Epithelial cell of esophagus (primary cell): ENCODE data around the gene RITA1.

ENCODE experiments used
- DNase-seq: peaks from one replicate; pipeline ENCODE4 v3.0.0; 2010; ENCODE audit warnings: low read depth
- H3K4me3 ChIP-seq: 2 replicates; pipeline ENCODE4 v1.5.1; 2011; ENCODE audit warnings: mild to moderate bottlenecking, low read length, control low read depth
- CTCF ChIP-seq: IDR thresholded peaks from 2 replicates; pipeline ENCODE4 v1.5.1; 2011; ENCODE audit warnings: low read depth, mild to moderate bottlenecking, low read length, control low read depth, inconsistent platforms; ENCODE audit not compliant: insufficient read depth; ENCODE audit errors: missing control alignments

The RITA1 gene

GRCh38 chr12:113232089-113232839 lies 46.7 kb downstream of the RITA1 start:
- TF ChIP-seq CTCF = no peak
- no peak overlapping the region for H3K4me3 ChIP-seq
- DNase-seq = no peak

DNA sequence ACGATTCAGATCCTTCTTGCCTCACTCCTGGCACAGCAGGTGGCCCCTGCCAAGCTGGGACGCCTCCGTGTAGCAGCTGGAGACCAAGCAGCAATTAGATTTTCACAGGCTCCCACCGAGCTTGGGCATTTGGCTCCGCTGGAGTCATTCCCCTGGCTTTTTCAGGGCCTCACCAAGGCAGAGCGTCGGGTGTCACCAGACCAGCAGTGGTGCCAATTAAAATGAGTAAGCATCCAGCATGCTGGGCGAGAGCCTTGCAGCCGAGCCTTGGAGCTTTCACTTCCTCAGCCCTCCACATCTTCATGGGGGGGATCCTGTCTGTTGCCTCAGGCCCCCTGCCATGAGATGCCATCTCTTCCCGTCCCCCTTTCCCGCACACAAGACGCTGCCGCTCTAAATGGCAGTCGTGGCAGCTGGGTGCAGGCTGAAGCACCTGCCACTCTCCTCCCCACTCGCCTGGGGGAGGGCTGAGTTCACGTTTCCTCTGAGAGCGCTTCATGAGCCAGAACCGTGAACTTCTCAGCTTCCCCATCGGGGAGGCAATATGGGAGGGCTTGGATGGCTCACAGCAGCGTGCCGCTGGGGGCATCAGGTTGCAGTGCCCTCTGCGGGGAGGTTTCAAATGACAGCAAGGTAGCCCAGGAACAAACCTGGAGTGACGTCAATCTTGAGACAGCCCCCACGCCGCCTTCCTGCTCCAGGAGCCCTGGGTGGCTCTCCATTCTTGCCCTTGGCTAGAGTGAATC lies 47.5 kb downstream of the RITA1 start:
- H3K4me3 ChIP-seq = no peak overlapping the region
- DNase-seq = no peak
- no peak for TF ChIP-seq CTCF

- DNase-seq = no peak
- no peak overlapping the region for H3K4me3 ChIP-seq
- no peak for TF ChIP-seq CTCF
Observed at GRCh38 chr12:113233967-113234366, 48.4 kb downstream of the RITA1 start.

- no peak for TF ChIP-seq CTCF
- no peak overlapping the region for H3K4me3 ChIP-seq
- DNase-seq = no peak
Observed at GRCh38 chr12:113234483-113234882, 49.0 kb downstream of the RITA1 start.

DNA sequence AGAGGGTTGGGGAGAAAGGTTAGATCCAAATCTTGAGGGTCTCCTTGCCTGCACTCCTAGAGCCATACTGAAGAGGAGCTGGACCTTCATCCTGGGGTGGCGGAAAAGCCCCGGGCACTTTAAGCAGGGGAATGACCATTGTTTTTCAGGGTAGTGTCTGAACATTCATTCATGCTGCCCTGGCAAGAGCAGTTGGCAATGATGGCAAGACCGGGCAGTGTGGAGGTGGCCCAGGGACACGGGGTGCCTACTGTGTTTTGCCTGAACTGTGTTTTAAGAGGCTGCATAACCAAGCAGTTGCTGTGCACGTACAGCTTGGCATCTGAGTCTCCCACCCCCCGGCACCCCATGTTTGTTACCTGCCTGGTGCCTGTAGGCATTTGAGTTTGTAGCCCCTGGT lies 50.5 kb downstream of the RITA1 start:
- no peak for DNase-seq
- no peak for TF ChIP-seq CTCF
- no peak overlapping the region for H3K4me3 ChIP-seq

GRCh38 chr12:113236539-113237399 lies 51.2 kb downstream of the RITA1 start:
- H3K4me3 ChIP-seq = no peak overlapping the region
- TF ChIP-seq CTCF = no peak
- no peak for DNase-seq
